ENCODE results near the gene GPHB5. TPM values are rescaled to one million over a fixed set of nuclear protein-coding genes. Genes with fewer than 3 reads are reported as not detected.
"Not testable (repeated sequence)": the region's sequence is repeated elsewhere in the genome, so short reads cannot be mapped to it uniquely, and the experiment has no call there.

GPHB5 gene
- total RNA-seq, 4 donors from 2014 or later, result not detected

- 94% methylated on average over 1 of the region's 1 CpG for WGBS
- no peaks in the 10 kb centered on the region for H3K9me3 ChIP-seq
- TF ChIP-seq POLR2AphosphoS5 (IDR thresholded peaks at IDR 0.05) (no peak), EP300 (IDR thresholded peaks at IDR 0.05) (no peak), CTCF (IDR thresholded peaks at IDR 0.05) (no peak), POLR2A (IDR thresholded peaks at IDR 0.05; ENCODE audit: low read depth) (no peak)
- peaks cover 18 to 82% (median 49%) of the 10 kb centered on the region in 4 donors for H3K36me3 ChIP-seq
- DNase-seq (ENCODE audit: extremely low spot score), result no peak
- H3K4me3 ChIP-seq, result no peak overlapping the region
- H3K4me1 ChIP-seq, result peaks cover 0 to 17% (median 14%) of the 10 kb centered on the region in 4 donors
- H3K27me3 ChIP-seq, result no peaks in the 10 kb centered on the region
- intact Hi-C loops (cut with DNase I), result no loop called here
- no peak overlapping the region for H3K27ac ChIP-seq (replicated peaks in 1 of 4)
Measured at GRCh38 chr14:63288853-63289252, 29.9 kb downstream of the GPHB5 start.

DNA sequence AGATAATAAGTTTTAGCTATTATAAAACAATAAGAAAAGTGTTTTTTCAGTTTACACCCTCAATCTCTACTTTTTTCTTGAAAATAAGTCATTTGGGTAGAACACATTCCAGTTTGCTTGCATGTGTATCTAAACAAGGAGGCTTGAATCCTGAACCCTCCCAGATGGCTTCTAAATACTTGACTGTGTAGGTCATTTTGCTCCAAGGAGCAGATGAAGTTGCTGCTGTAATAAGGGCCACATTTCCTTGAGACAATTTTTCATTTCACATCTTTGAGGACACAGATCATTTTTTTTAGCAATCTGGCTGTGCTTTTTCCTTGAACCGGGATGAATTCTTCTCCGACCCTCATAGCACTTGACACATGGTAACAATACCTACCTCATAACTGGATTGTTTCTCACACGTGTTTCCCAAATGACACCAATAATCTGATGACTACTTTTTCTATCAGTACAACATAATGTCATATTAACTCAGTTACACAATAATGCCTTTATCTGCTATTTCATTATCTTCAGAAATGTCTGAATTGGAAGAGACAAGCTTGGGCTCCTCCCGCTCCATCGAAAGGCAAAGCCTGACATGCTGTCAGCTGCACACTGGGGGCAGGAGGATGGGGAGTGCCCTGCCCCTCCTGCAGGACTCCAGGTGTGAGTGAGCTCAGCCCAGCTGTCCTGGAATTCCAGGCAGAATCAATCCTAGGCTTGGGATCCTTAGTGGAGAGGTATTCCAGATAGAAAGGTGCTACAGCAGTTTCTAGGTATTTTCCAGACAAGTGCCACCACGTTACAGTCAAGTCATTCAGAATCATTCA is 30.9 kb downstream of the GPHB5 start:
- TF ChIP-seq EP300 (IDR thresholded peaks at IDR 0.05) (no peak), POLR2A (IDR thresholded peaks at IDR 0.05; ENCODE audit: low read depth) (no peak), POLR2AphosphoS5 (IDR thresholded peaks at IDR 0.05) (no peak)
- Histone ChIP-seq H3K9me3 (no peaks in the 10 kb centered on the region), H3K4me3 (no peak overlapping the region), H3K27me3 (no peaks in the 10 kb centered on the region), H3K36me3 (peaks cover 18 to 75% (median 44%) of the 10 kb centered on the region in 4 donors), H3K4me1 (peaks cover 0 to 26% (median 23%) of the 10 kb centered on the region in 4 donors), H3K27ac (replicated peaks in 1 of 4) (no peak overlapping the region)
- no peak for DNase-seq (ENCODE audit: extremely low spot score)
- WGBS, result 84% methylated on average over 6 of the region's 6 CpGs
- intact Hi-C loops (cut with DNase I), result no loop called here

DNA sequence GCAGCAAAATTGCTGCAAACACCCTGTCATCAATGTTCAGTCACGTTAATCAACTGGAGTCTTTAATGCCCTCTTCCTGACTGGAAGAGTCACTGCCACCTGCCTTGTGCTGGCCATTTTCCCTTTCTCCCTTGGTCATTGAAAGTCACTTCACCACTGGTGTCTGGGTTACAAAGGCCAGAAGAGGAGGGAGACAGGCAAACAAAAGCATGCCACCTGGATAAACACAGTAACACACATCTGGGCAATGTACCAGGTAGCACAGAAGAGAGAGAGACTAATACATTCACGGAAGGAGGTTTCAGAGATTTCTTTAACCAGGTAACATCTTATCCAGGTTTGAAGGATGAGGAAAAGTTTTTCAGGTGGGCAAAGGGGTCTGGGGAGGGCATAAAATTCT is 32.7 kb downstream of the GPHB5 start:
- Histone ChIP-seq H3K27me3 (no peaks in the 10 kb centered on the region), H3K4me1 (peaks cover 0 to 32% (median 23%) of the 10 kb centered on the region in 4 donors), H3K27ac (replicated peaks in 1 of 4) (no peak overlapping the region), H3K9me3 (no peaks in the 10 kb centered on the region), H3K36me3 (peaks cover 11 to 58% (median 31%) of the 10 kb centered on the region in 4 donors), H3K4me3 (no peak overlapping the region)
- TF ChIP-seq POLR2AphosphoS5 (IDR thresholded peaks at IDR 0.05), result no peak
- TF ChIP-seq CTCF (IDR thresholded peaks at IDR 0.05), result no peak
- no peak for TF ChIP-seq EP300 (IDR thresholded peaks at IDR 0.05)
- no peak for TF ChIP-seq POLR2A (IDR thresholded peaks at IDR 0.05; ENCODE audit: low read depth)
- intact Hi-C loops (cut with DNase I), result no loop called here
- no peak for DNase-seq (ENCODE audit: extremely low spot score)
- WGBS, result 88% methylated on average over 2 of the region's 2 CpGs

DNA sequence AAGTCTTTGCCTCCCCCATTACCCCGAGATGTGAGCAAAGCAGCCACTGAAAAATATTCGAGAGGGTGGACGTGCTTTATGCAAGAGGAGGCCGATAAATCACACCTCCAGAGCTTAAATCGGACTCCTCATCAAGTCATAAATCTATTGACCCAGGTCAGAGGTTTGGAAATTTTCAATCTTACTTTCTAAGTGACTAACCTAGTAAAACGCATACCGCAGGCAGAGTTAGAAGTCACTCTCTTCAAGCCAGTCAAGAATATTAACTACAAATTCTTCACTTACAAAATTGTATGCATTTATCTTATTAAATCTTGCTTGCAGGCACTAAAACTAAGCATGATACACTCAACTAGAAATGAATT is 34.9 kb downstream of the GPHB5 start:
- Histone ChIP-seq H3K4me1 (peaks cover 0 to 32% (median 23%) of the 10 kb centered on the region in 4 donors), H3K4me3 (no peak overlapping the region), H3K27me3 (no peaks in the 10 kb centered on the region), H3K36me3 (peaks cover 3 to 46% (median 22%) of the 10 kb centered on the region in 4 donors), H3K27ac (replicated peaks in 1 of 4) (peak overlapping the region in 3 of 4 donors; percentile 33 to 68 (median 55)), H3K9me3 (no peaks in the 10 kb centered on the region)
- 72% methylated on average over 7 of the region's 7 CpGs for WGBS
- no peak for DNase-seq (ENCODE audit: extremely low spot score)
- intact Hi-C loops (cut with DNase I), result no loop called here
- TF ChIP-seq EP300 (IDR thresholded peaks at IDR 0.05), result no peak

DNA sequence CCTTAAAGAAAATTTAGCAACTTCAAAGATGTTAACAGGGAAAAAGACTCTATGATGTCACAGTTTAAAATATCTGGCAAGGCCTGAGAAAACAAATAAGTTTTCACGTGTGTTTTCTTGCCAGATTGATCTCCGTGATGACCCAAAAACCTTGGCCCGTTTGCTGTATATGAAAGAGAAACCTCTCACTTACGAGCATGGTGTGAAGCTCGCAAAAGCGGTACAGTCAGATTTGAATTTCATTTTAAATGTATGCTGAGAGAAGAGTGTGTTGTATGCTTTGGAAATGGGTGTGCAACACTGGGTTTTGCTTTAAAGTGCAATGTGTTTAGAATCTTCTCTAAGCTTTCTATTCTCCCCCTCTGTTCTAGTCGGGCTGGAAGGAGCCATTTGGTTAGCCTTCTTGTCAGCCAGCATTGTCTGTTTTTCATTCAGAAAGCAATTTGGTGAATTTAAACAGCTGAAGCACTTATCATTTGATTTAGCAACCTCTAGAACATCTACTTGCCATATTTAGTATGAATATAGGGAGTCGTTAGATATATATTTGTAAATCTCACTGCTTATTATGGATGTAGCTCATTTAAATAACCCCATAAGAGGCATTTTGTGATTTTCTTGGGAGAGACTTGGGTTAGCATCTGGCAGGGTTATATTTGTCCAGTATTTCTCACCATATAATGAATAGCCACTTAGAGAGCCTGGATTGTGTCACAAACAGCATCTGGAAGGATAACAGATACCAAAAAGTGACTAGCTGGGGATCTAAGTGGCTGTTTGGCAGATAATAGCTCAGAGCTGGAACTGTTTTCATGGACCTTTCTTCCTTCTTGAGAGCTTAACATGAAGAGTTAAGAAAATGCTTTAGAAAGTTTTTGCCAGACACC is 35.5 kb downstream of the GPHB5 start:
- Histone ChIP-seq H3K36me3 (peaks cover 0 to 42% (median 18%) of the 10 kb centered on the region in 4 donors), H3K9me3 (no peaks in the 10 kb centered on the region), H3K27ac (replicated peaks in 1 of 4) (peak overlapping the region in 3 of 4 donors; percentile 33 to 68 (median 55)), H3K4me1 (peaks cover 0 to 32% (median 23%) of the 10 kb centered on the region in 4 donors), H3K27me3 (no peaks in the 10 kb centered on the region), H3K4me3 (peak overlapping the region in 3 of 4 donors; percentile 23 to 32 (median 28))
- DNase-seq (ENCODE audit: extremely low spot score), result no peak
- 50% methylated on average over 8 of the region's 8 CpGs for WGBS
- TF ChIP-seq POLR2AphosphoS5 (IDR thresholded peaks at IDR 0.05) (no peak), EP300 (IDR thresholded peaks at IDR 0.05) (no peak), CTCF (IDR thresholded peaks at IDR 0.05) (no peak), POLR2A (IDR thresholded peaks at IDR 0.05; ENCODE audit: low read depth) (no peak)
- intact Hi-C loops (cut with DNase I), result no loop called here

- not testable (repeated sequence) for H3K4me3 ChIP-seq
- WGBS, result 95% methylated on average over 4 of the region's 4 CpGs
Measured at GRCh38 chr14:63279933-63280332, 38.8 kb downstream of the GPHB5 start.

More at GRCh38 chr14:63279933-63280332, 38.8 kb downstream of the GPHB5 start:
- DNase-seq (ENCODE audit: extremely low spot score); H3K27me3 ChIP-seq; H3K9me3 ChIP-seq; H3K27ac ChIP-seq (replicated peaks in 1 of 4): not testable (repeated sequence)
- H3K4me1 ChIP-seq, result peaks cover 3 to 35% (median 24%) of the 10 kb centered on the region in 4 donors
- intact Hi-C loops (cut with DNase I), result loop anchor here (10.0 kb wide), 1 partner anchor 235 kb away; the partner anchor contains the start of gene KCNH5
- peaks cover 0 to 12% (median 5%) of the 10 kb centered on the region in 4 donors for H3K36me3 ChIP-seq

All from esophagus muscularis mucosa (tissue), 4 donors.